ENCODE data around the gene BPNT1.
A peak's percentile ranks its signal among the peaks of the same experiment; 100 is the strongest.

The BPNT1 gene

GRCh38 chr1:220077887-220078286 is 11.7 kb downstream of the BPNT1 start:
- H3K4me1 ChIP-seq (ENCODE audit: control insufficient read depth, insufficient read depth, low read length) = no peaks in the 10 kb centered on the region
- no peak for DNase-seq (ENCODE audit: low read depth, low spot score)
- H3K27ac ChIP-seq (ENCODE audit: low read length) = no peak overlapping the region
- no peak overlapping the region for H3K4me3 ChIP-seq (ENCODE audit: low read length)
- H3K9me3 ChIP-seq (ENCODE audit: control insufficient read depth, insufficient read depth, low read length) = no peaks in the 10 kb centered on the region
- no peaks in the 10 kb centered on the region for H3K27me3 ChIP-seq (ENCODE audit: control insufficient read depth, insufficient read depth, low read length)
- no CpG with 5 or more reads among the region's 3 CpGs for WGBS (ENCODE audit: insufficient coverage, insufficient read length)
- no peaks in the 10 kb centered on the region for H3K36me3 ChIP-seq (ENCODE audit: control insufficient read depth, insufficient read depth, low read length)

DNA sequence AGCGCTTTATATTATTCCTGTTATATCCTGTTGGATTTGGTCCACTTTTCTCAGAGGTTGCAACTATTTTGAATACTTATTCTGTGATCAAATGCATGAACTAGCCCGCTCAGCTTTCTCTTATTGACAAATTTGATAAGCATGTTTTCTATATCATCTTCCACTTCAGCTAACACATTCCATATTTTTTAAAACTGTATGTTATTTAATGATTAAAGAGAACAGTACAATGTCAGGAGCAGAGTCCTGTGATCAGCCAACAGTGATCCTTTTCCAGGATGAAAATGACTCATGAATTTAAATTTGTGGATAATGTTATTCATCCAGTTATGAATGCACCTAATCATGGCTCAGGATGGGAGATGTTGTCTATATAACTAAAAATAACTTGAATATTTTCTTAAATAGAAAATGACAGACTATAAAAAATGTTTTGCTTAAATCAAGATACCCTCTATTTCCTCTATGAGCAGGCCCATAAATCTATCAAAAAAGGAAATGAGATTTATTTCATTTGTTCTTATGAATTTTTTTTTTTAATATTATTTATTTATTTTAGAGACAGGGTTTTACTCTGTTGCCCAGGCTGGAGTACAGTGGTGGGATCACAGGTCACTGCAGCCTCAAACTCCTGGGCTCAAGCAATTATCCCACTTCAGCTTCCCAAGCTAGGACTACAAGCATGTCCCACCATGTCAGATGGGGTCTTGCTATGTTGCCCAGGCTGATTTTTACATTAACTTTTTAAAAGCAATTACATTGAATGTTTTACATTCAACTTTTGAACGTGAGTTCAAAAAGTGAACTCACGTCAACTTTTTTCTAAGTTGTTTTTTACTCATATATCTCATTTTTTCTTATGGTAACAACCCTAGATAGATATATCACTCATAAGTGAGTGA is 12.5 kb downstream of the BPNT1 start:
- Histone ChIP-seq H3K27me3 (ENCODE audit: control insufficient read depth, insufficient read depth, low read length) (no peaks in the 10 kb centered on the region), H3K36me3 (ENCODE audit: control insufficient read depth, insufficient read depth, low read length) (no peaks in the 10 kb centered on the region), H3K27ac (ENCODE audit: low read length) (no peak overlapping the region), H3K4me3 (ENCODE audit: low read length) (no peak overlapping the region), H3K4me1 (ENCODE audit: control insufficient read depth, insufficient read depth, low read length) (no peaks in the 10 kb centered on the region), H3K9me3 (ENCODE audit: control insufficient read depth, insufficient read depth, low read length) (no peaks in the 10 kb centered on the region)
- DNase-seq (ENCODE audit: low read depth, low spot score) = no peak
- no CpG with 5 or more reads among the region's 4 CpGs for WGBS (ENCODE audit: insufficient coverage, insufficient read length)

DNA sequence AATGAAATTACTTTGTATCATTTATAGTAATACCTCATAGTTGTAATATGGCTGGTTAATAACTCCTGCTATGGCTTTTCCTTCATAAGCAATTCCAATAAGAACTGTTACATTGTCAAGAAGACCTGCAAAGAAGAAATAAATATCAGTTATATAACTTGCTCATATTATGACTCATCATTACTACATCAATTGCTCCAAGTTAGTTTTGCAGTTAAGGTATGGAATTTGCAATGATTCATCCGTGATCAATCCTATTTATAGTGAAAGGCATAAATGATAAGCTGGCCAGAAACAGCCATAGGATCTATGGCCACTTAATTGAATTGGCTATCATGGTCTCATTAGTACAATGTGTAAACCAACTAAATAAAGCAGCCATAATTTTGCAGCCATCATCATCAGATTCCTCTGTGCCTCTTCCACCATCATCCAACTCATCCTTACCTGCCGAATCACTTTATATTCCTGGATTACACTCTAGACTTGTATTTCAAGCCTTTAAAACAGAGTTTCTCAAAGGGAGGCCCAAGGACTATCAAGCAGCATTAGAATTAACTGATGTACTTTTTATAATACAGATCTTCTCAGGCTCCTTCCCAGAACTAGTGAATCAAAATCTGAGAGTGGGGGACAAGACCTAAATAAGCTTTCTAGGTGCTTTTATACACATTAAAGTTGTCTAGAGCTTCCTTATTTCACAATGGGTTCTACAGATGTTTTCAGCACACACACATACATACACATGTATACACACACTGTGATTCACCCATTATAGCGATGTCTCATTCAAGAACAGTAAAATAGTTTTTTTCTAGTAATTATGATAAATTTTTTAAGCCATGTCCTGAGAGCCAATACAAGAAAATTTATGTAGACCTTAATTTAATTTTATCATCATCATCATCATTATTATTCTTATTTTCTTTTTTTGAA is 22.1 kb downstream of the BPNT1 start:
- WGBS (ENCODE audit: insufficient coverage, insufficient read length) = no CpG with 5 or more reads among the region's 3 CpGs
- DNase-seq (ENCODE audit: low read depth, low spot score) = no peak
- H3K9me3 ChIP-seq (ENCODE audit: control insufficient read depth, insufficient read depth, low read length) = no peaks in the 10 kb centered on the region
- no peaks in the 10 kb centered on the region for H3K36me3 ChIP-seq (ENCODE audit: control insufficient read depth, insufficient read depth, low read length)
- no peaks in the 10 kb centered on the region for H3K4me1 ChIP-seq (ENCODE audit: control insufficient read depth, insufficient read depth, low read length)
- H3K4me3 ChIP-seq (ENCODE audit: low read length) = no peak overlapping the region
- H3K27me3 ChIP-seq (ENCODE audit: control insufficient read depth, insufficient read depth, low read length) = no peaks in the 10 kb centered on the region
- no peak overlapping the region for H3K27ac ChIP-seq (ENCODE audit: low read length)

DNA sequence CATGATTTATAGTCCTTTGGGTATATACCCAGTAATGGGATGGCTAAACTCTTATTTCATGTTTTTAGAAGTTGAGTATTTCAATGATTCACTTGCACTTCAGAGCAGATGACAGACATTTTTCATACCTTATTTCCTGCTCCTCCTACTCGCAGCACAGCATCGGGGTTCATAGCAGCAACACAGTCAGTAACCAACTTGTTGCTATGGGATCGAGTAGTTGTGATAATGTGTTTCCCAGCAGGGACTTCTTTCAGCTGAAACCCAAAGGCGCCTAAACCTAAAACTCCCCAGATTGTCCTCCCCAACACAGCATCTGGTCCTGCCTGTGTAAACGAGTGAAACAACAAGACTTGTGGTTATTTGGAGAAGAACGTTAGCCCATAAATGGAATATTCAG is 27.0 kb downstream of the BPNT1 start:
- no CpG with 5 or more reads among the region's 6 CpGs for WGBS (ENCODE audit: insufficient coverage, insufficient read length)

GRCh38 chr1:220060876-220061275 is 28.7 kb downstream of the BPNT1 start:
- H3K4me3 ChIP-seq (ENCODE audit: low read length) = no peak overlapping the region
- H3K27ac ChIP-seq (ENCODE audit: low read length) = no peak overlapping the region
- no peaks in the 10 kb centered on the region for H3K36me3 ChIP-seq (ENCODE audit: control insufficient read depth, insufficient read depth, low read length)
- no peaks in the 10 kb centered on the region for H3K9me3 ChIP-seq (ENCODE audit: control insufficient read depth, insufficient read depth, low read length)
- no peak for DNase-seq (ENCODE audit: low read depth, low spot score)
- no peaks in the 10 kb centered on the region for H3K27me3 ChIP-seq (ENCODE audit: control insufficient read depth, insufficient read depth, low read length)
- no CpG with 5 or more reads among the region's 3 CpGs for WGBS (ENCODE audit: insufficient coverage, insufficient read length)
- H3K4me1 ChIP-seq (ENCODE audit: control insufficient read depth, insufficient read depth, low read length) = no peaks in the 10 kb centered on the region

More for the DNA sequence above, 27.0 kb downstream of the BPNT1 start:
- H3K27me3 ChIP-seq (ENCODE audit: control insufficient read depth, insufficient read depth, low read length) = no peaks in the 10 kb centered on the region
- no peak for DNase-seq (ENCODE audit: low read depth, low spot score)
- no peaks in the 10 kb centered on the region for H3K36me3 ChIP-seq (ENCODE audit: control insufficient read depth, insufficient read depth, low read length)
- H3K4me3 ChIP-seq (ENCODE audit: low read length) = no peak overlapping the region
- no peaks in the 10 kb centered on the region for H3K4me1 ChIP-seq (ENCODE audit: control insufficient read depth, insufficient read depth, low read length)
- no peak overlapping the region for H3K27ac ChIP-seq (ENCODE audit: low read length)
- no peaks in the 10 kb centered on the region for H3K9me3 ChIP-seq (ENCODE audit: control insufficient read depth, insufficient read depth, low read length)

DNA sequence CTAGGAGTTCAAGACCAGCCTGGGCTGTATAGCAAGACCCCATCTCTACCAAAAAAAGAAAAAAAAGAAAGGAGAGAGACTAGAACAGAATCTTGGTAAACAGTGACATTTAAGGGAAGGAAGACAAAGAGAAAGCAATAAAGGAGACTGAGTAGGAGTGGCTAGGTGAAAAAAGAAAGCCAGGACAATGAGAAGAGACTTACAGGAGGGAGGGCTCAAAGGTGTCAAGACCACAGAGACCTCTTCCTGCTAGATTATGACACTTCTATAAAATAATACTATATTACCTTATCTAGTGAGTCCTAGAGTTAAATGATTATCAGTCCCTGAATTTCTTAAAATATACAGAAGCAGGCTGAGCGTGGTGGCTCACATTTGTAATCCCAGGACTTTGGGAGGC is 33.2 kb downstream of the BPNT1 start:
- no peaks in the 10 kb centered on the region for H3K9me3 ChIP-seq (ENCODE audit: control insufficient read depth, insufficient read depth, low read length)
- no peak overlapping the region for H3K4me3 ChIP-seq (ENCODE audit: low read length)
- no peak overlapping the region for H3K27ac ChIP-seq (ENCODE audit: low read length)
- H3K36me3 ChIP-seq (ENCODE audit: control insufficient read depth, insufficient read depth, low read length) = no peaks in the 10 kb centered on the region
- no peak for DNase-seq (ENCODE audit: low read depth, low spot score)
- WGBS (ENCODE audit: insufficient coverage, insufficient read length) = no CpG with 5 or more reads among the region's 1 CpG
- no peaks in the 10 kb centered on the region for H3K27me3 ChIP-seq (ENCODE audit: control insufficient read depth, insufficient read depth, low read length)
- no peaks in the 10 kb centered on the region for H3K4me1 ChIP-seq (ENCODE audit: control insufficient read depth, insufficient read depth, low read length)

GRCh38 chr1:220046052-220046930 is 43.3 kb downstream of the BPNT1 start, which contains the start of gene EPRS1:
Gene EPRS1, minus strand, starts transcription at chr1:220046505. Its CDS starts 117 bp downstream, at chr1:220046388.
- no CpG with 5 or more reads among the region's 71 CpGs for WGBS (ENCODE audit: insufficient coverage, insufficient read length)

DNA sequence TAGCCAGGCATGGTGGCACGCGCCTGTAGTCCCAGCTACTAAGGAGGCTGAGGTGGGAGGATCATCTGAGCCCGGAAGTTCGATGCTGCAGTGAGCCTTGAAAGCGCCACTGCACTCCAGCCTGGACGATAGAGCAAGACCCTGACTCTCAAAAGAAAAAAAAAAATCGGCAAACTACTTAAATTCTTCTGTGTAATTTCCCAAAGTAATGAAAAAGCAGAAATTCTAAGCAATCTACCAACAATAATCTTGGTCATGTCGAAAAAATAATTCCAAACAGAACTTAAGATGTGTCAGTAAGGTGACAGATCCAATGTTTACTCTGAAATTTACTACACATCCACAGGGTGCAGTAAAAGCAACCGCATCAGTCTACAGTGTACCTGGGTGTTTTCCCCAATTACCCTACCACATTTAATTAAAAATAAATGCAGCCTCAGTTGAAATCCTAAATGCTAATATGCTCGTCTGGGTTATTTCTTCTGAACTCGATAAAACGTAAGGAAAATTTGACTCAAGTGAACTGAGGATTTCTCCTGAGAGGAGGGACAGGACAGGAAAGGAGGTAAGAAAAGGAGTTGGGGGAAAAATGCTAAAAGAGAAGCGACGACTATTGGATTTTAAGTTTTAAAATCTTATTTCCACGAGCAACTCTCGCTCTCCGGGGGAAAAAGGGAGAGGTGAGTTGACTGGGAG is 44.1 kb downstream of the BPNT1 start:
- Histone ChIP-seq H3K27me3 (ENCODE audit: control insufficient read depth, insufficient read depth, low read length) (no peaks in the 10 kb centered on the region), H3K4me3 (ENCODE audit: low read length) (peak overlapping the region; percentile 86; the same call in 1 of the 2 replicates), H3K9me3 (ENCODE audit: control insufficient read depth, insufficient read depth, low read length) (no peaks in the 10 kb centered on the region), H3K27ac (ENCODE audit: low read length) (no peak overlapping the region), H3K4me1 (ENCODE audit: control insufficient read depth, insufficient read depth, low read length) (no peaks in the 10 kb centered on the region), H3K36me3 (ENCODE audit: control insufficient read depth, insufficient read depth, low read length) (no peaks in the 10 kb centered on the region)
- no peak for DNase-seq (ENCODE audit: low read depth, low spot score)
- WGBS (ENCODE audit: insufficient coverage, insufficient read length) = no CpG with 5 or more reads among the region's 17 CpGs

More at GRCh38 chr1:220046052-220046930, 43.3 kb downstream of the BPNT1 start, which contains the start of gene EPRS1:
- Histone ChIP-seq H3K4me1 (ENCODE audit: control insufficient read depth, insufficient read depth, low read length) (no peaks in the 10 kb centered on the region), H3K27me3 (ENCODE audit: control insufficient read depth, insufficient read depth, low read length) (no peaks in the 10 kb centered on the region), H3K36me3 (ENCODE audit: control insufficient read depth, insufficient read depth, low read length) (no peaks in the 10 kb centered on the region), H3K27ac (ENCODE audit: low read length) (no peak within 1 kb of the TSS), H3K4me3 (ENCODE audit: low read length) (peak within 1 kb of the TSS; percentile 86), H3K9me3 (ENCODE audit: control insufficient read depth, insufficient read depth, low read length) (no peaks in the 10 kb centered on the region)
- DNase-seq (ENCODE audit: low read depth, low spot score) = peak; percentile 94

GRCh38 chr1:220044678-220045355 is 44.8 kb downstream of the BPNT1 start:
- no CpG with 5 or more reads among the region's 4 CpGs for WGBS (ENCODE audit: insufficient coverage, insufficient read length)
- Histone ChIP-seq H3K4me3 (ENCODE audit: low read length) (no peak overlapping the region), H3K27me3 (ENCODE audit: control insufficient read depth, insufficient read depth, low read length) (no peaks in the 10 kb centered on the region), H3K27ac (ENCODE audit: low read length) (no peak overlapping the region), H3K36me3 (ENCODE audit: control insufficient read depth, insufficient read depth, low read length) (peaks cover 1% of the 10 kb centered on the region; the same call in 1 of the 2 replicates), H3K4me1 (ENCODE audit: control insufficient read depth, insufficient read depth, low read length) (no peaks in the 10 kb centered on the region), H3K9me3 (ENCODE audit: control insufficient read depth, insufficient read depth, low read length) (no peaks in the 10 kb centered on the region)
- DNase-seq (ENCODE audit: low read depth, low spot score) = no peak
